NK-92 (cell line): ENCODE data around the gene ACKR3.

Experiments used
- DNase-seq: peaks from one replicate; lab custom pipeline; 2025; ENCODE audit not compliant: unreplicated experiment; lab: John Stamatoyannopoulos, UW

Gene ACKR3

GRCh38 chr2:236628256-236628901, 58.8 kb downstream of the ACKR3 start:
- no peak for DNase-seq

GRCh38 chr2:236628981-236629605, 59.5 kb downstream of the ACKR3 start:
- DNase-seq, result no peak

- no peak for DNase-seq
Observed at GRCh38 chr2:236629961-236630872, 60.6 kb downstream of the ACKR3 start.

- DNase-seq, result no peak
Observed at GRCh38 chr2:236631281-236631855, 61.7 kb downstream of the ACKR3 start.

- no peak for DNase-seq
Observed at GRCh38 chr2:236631856-236632291, 62.2 kb downstream of the ACKR3 start.
